IPS DF 19.7 (cell line): ENCODE results near the gene SMG5.
"Not testable (repeated sequence)": the region's sequence is repeated elsewhere in the genome, so short reads cannot be mapped to it uniquely, and the experiment has no call there.

Experiments used
- DNase-seq: peaks from one replicate; pipeline ENCODE4 v3.0.0-alpha.2; 2013; ENCODE audit warnings: low read depth, low spot score

SMG5 gene

GRCh38 chr1:156282479-156283222 lies at the start of gene SMG5:
SMG5 (minus strand) TSS chr1:156282825; CDS start chr1:156282680, 145 bp downstream.
- DNase-seq: peak; percentile 100

- not testable (repeated sequence) for DNase-seq
Observed at GRCh38 chr1:156323179-156323578, 40.6 kb upstream of the SMG5 start.

GRCh38 chr1:156320560-156320959 lies 37.9 kb upstream of the SMG5 start:
- DNase-seq: no peak

- no peak for DNase-seq
Observed at GRCh38 chr1:156319664-156320063, 37.0 kb upstream of the SMG5 start.

- no peak for DNase-seq
Observed at GRCh38 chr1:156316909-156317308, 34.3 kb upstream of the SMG5 start.

GRCh38 chr1:156310962-156311361 lies 28.3 kb upstream of the SMG5 start:
- no peak for DNase-seq

- no peak for DNase-seq
Observed at GRCh38 chr1:156308078-156308477, 25.5 kb upstream of the SMG5 start.

GRCh38 chr1:156305215-156305614 lies 22.6 kb upstream of the SMG5 start:
- DNase-seq: no peak

GRCh38 chr1:156303241-156303640 lies 20.6 kb upstream of the SMG5 start:
- no peak for DNase-seq

GRCh38 chr1:156298852-156299357 lies 16.3 kb upstream of the SMG5 start, which contains the start of gene VHLL:
VHLL (minus strand) TSS chr1:156299307; CDS start chr1:156299189, 118 bp downstream.
- DNase-seq: no peak

GRCh38 chr1:156295391-156295947 lies 12.8 kb upstream of the SMG5 start, which contains the start of gene GLMP:
GLMP (minus strand) TSS chr1:156295679; CDS start chr1:156295645, 34 bp downstream.
- no peak for DNase-seq

GRCh38 chr1:156293895-156294294 lies 11.3 kb upstream of the SMG5 start:
- no peak for DNase-seq

GRCh38 chr1:156293098-156293434 lies 10.4 kb upstream of the SMG5 start:
- DNase-seq: no peak

GRCh38 chr1:156291226-156292061 lies 8.8 kb upstream of the SMG5 start:
- DNase-seq: peak; percentile 71

- DNase-seq: no peak
Observed at GRCh38 chr1:156289857-156290256, 7.2 kb upstream of the SMG5 start.

- no peak for DNase-seq
Observed at GRCh38 chr1:156286061-156286460, 3.4 kb upstream of the SMG5 start.

- no peak for DNase-seq
Observed at GRCh38 chr1:156285437-156285836, 2.8 kb upstream of the SMG5 start.

- no peak for DNase-seq
Observed at GRCh38 chr1:156284757-156285156, 2.1 kb upstream of the SMG5 start.

GRCh38 chr1:156284112-156284511 lies 1.5 kb upstream of the SMG5 start, which contains the start of gene TMEM79:
TMEM79 (plus strand) TSS chr1:156284325; CDS start chr1:156285227, 902 bp downstream.
- no peak for DNase-seq

- DNase-seq: no peak
Observed at GRCh38 chr1:156283521-156283920, 896 bp upstream of the SMG5 start.

GRCh38 chr1:156281693-156282478 lies 739 bp downstream of the SMG5 start:
- DNase-seq: no peak
